Tibial nerve (tissue), 3 donors: ENCODE measurements around the gene WNT9A.

Experiments used
- POLR2A ChIP-seq, 2 donors: fragments of 450-650 bp; IDR thresholded peaks; one replicate each; pipeline ENCODE4 v1.6.1; 2017; ENCODE audit warnings: antibody characterized with exemption in 2 of 2, mild to moderate bottlenecking in 2 of 2, moderate library complexity in 2 of 2
- TF ChIP-seq, protein P1 (sequence below), 5 experiments: fragments of 200-600 bp in 3 of 5; fragments of 450-650 bp in 2 of 5; sonication (generic) in 3 of 5; IDR thresholded peaks; one replicate each; pipeline ENCODE4 v1.5.1; 2016 to 2019; ENCODE audit warnings: antibody characterized with exemption in 5 of 5, mild to moderate bottlenecking in 3 of 5, moderate library complexity in 2 of 5

DNA sequence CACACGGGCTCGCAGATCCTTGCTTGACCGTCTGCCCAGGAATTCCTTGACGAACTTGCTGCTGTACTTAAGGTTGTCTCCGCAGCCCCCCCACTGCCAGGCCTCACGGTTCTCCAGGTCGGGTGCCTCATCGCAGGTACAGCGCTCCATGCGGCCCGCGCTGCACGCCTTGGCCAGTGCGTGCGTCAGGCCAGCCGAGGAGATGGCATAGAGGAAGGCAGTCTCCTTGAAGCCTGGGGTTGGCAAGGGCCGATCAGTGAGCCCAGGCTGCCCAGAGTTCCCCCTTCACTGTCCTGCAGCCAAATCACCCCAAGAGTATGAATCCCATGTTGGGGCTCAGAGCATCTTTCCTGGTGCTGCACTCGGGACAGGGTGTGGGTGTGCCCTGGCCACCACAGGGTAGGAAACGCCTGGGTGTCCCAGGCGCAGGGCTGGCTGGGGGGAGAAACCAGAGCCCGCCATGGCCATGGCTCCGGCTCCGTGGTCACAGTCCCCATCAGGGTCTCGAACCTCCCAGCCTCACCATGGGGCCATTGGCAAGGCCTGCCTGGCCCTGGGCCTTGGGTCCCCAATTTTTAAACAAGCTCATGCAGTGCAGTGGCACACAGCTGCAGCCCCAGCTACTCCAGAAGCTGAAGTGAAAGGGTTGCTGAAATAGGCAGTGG, 23.4 kb downstream of the WNT9A start:
- TF ChIP-seq, protein P1, sequence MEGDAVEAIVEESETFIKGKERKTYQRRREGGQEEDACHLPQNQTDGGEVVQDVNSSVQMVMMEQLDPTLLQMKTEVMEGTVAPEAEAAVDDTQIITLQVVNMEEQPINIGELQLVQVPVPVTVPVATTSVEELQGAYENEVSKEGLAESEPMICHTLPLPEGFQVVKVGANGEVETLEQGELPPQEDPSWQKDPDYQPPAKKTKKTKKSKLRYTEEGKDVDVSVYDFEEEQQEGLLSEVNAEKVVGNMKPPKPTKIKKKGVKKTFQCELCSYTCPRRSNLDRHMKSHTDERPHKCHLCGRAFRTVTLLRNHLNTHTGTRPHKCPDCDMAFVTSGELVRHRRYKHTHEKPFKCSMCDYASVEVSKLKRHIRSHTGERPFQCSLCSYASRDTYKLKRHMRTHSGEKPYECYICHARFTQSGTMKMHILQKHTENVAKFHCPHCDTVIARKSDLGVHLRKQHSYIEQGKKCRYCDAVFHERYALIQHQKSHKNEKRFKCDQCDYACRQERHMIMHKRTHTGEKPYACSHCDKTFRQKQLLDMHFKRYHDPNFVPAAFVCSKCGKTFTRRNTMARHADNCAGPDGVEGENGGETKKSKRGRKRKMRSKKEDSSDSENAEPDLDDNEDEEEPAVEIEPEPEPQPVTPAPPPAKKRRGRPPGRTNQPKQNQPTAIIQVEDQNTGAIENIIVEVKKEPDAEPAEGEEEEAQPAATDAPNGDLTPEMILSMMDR (IDR thresholded peaks at IDR 0.05): no peak
- no peak for TF ChIP-seq POLR2A (IDR thresholded peaks at IDR 0.05)
